ENCODE measurements around the gene TMPRSS6. TPM values are rescaled to one million over a fixed set of nuclear protein-coding genes. Genes with fewer than 3 reads are reported as not detected.

The TMPRSS6 gene
- total RNA-seq, 1 donor, result not detected

DNA sequence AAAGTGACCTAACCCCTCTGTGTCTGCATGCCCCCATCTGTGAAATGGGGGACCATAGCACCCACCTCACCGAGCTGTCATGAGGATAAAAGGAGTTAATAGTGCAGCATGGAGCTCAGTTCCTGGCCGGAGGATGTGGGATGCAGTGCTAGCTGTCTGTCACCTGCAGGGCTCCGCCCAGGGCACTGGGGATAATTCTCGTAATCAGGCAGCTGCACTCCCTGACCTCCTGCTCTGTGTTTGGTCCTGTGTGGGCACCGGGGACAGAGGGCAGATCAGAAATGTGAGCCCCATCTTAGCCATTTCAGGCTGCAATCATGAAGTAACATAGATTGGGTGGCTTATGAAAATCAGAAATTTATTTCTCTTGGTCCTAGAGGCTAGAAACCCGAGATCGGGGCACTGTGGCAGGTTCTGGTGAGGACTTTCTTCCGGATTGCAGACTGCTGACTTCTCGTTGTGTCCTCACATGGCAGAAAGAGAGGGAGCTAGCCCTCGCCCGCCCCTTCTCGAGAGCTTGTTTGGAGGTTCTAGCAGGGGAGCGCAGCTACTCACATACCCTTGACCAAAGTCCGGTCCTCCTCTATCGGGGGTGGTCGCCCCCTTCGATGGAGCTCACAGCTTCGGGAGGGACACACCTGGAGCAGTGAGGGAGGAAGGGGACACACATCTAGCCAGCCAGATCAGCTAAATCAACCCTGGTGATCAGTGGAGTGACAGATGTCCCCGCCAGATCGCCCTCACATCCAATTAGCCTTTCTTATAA is 54.7 kb downstream of the TMPRSS6 start:
- Histone ChIP-seq H3K9me3 (ENCODE audit: low read depth, low read length) (no peaks in the 10 kb centered on the region), H3K4me1 (ENCODE audit: insufficient read depth, low read length) (peaks cover 6% of the 10 kb centered on the region), H2AFZ (ENCODE audit: low read length) (no peak overlapping the region), H3K79me2 (ENCODE audit: insufficient read depth, low read length) (peaks cover 9% of the 10 kb centered on the region), H3K36me3 (ENCODE audit: insufficient read depth, low read length) (peaks cover 20% of the 10 kb centered on the region), H4K20me1 (ENCODE audit: insufficient read depth, low read length) (no peaks in the 10 kb centered on the region), H3K27me3 (ENCODE audit: insufficient read depth, low read length) (no peaks in the 10 kb centered on the region), H3K4me3 (ENCODE audit: insufficient read depth, low read length) (no peak overlapping the region), H3K4me2 (ENCODE audit: insufficient read depth, low read length) (no peak overlapping the region), H3K27ac (ENCODE audit: low read depth, low read length) (no peak overlapping the region)
- TF ChIP-seq, protein P1, sequence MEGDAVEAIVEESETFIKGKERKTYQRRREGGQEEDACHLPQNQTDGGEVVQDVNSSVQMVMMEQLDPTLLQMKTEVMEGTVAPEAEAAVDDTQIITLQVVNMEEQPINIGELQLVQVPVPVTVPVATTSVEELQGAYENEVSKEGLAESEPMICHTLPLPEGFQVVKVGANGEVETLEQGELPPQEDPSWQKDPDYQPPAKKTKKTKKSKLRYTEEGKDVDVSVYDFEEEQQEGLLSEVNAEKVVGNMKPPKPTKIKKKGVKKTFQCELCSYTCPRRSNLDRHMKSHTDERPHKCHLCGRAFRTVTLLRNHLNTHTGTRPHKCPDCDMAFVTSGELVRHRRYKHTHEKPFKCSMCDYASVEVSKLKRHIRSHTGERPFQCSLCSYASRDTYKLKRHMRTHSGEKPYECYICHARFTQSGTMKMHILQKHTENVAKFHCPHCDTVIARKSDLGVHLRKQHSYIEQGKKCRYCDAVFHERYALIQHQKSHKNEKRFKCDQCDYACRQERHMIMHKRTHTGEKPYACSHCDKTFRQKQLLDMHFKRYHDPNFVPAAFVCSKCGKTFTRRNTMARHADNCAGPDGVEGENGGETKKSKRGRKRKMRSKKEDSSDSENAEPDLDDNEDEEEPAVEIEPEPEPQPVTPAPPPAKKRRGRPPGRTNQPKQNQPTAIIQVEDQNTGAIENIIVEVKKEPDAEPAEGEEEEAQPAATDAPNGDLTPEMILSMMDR (IDR thresholded peaks at IDR 0.05; ENCODE audit: extremely low read depth, low read depth, low read length), result no peak
- peak; percentile 49 for DNase-seq (ENCODE audit: insufficient read length, low spot score, missing footprints)

DNA sequence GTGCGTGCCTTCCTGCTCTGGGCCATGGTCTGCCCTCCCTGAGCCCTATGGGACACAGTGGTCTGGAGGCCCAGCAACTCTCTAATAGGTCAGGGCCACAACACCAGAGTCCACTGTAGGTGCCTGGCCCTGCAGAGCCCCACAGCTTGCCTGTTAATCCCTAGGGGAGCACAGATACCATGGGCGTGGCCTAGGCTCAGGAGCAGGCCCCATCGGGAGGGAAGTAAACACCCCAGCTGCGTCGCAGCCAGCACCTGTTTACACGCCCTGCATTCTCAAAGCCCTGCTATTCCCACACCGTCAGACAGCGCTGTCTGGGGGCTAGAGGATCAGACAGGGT is 55.5 kb downstream of the TMPRSS6 start:
- Histone ChIP-seq H3K4me2 (ENCODE audit: insufficient read depth, low read length) (no peak overlapping the region), H3K27me3 (ENCODE audit: insufficient read depth, low read length) (no peaks in the 10 kb centered on the region), H3K27ac (ENCODE audit: low read depth, low read length) (no peak overlapping the region), H2AFZ (ENCODE audit: low read length) (no peak overlapping the region), H3K79me2 (ENCODE audit: insufficient read depth, low read length) (peaks cover 9% of the 10 kb centered on the region), H3K36me3 (ENCODE audit: insufficient read depth, low read length) (peaks cover 20% of the 10 kb centered on the region), H3K9me3 (ENCODE audit: low read depth, low read length) (no peaks in the 10 kb centered on the region), H3K4me1 (ENCODE audit: insufficient read depth, low read length) (peaks cover 6% of the 10 kb centered on the region), H4K20me1 (ENCODE audit: insufficient read depth, low read length) (no peaks in the 10 kb centered on the region), H3K4me3 (ENCODE audit: insufficient read depth, low read length) (no peak overlapping the region)
- TF ChIP-seq, protein P1 (IDR thresholded peaks at IDR 0.05; ENCODE audit: extremely low read depth, low read depth, low read length), result no peak
- DNase-seq (ENCODE audit: insufficient read length, low spot score, missing footprints), result peak; percentile 45

DNA sequence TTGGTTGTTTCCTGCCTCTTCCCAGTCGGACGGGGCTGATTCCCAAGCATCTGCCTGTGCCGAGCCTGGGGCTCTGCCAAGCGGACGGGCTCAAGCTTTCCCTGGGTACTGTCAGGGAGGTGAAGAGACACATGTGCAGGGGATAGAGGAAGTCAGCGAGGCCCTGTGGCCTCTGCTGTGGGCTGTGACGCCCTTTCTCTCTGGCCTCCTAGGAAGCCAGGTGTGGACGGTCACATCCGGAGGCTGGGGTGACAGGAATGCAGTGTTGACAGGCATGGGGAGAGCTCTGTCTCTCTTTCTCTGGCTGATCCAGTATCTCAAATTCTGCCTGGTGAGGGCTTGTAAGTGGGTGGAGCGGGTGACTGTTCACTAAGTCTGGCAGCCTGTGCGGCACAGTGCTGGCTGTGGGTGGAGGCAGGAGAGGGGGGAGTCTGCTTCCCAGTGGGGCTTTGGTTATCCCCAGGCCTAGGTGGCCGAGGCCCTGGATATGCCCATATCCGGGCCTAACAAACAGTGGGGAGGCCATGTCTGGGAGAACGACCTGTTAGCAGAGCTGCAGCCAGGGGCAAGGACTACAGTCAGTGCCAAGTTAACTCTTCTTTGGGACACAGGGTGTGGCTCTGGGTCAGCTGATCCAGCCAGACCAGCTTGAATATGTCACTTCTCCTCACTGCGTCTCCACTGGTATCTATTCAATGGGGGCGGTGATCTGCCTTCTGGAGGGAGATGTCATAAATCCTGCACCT is 56.0 kb downstream of the TMPRSS6 start:
- H4K20me1 ChIP-seq (ENCODE audit: insufficient read depth, low read length), result no peaks in the 10 kb centered on the region
- no peak overlapping the region for H2AFZ ChIP-seq (ENCODE audit: low read length)
- H3K4me3 ChIP-seq (ENCODE audit: insufficient read depth, low read length), result no peak overlapping the region
- peak; percentile 79 for DNase-seq (ENCODE audit: insufficient read length, low spot score, missing footprints)
- H3K79me2 ChIP-seq (ENCODE audit: insufficient read depth, low read length), result peaks cover 9% of the 10 kb centered on the region
- H3K27ac ChIP-seq (ENCODE audit: low read depth, low read length), result no peak overlapping the region
- no peak overlapping the region for H3K4me2 ChIP-seq (ENCODE audit: insufficient read depth, low read length)
- no peaks in the 10 kb centered on the region for H3K27me3 ChIP-seq (ENCODE audit: insufficient read depth, low read length)
- H3K4me1 ChIP-seq (ENCODE audit: insufficient read depth, low read length), result peaks cover 6% of the 10 kb centered on the region
- no peaks in the 10 kb centered on the region for H3K9me3 ChIP-seq (ENCODE audit: low read depth, low read length)
- H3K36me3 ChIP-seq (ENCODE audit: insufficient read depth, low read length), result peaks cover 20% of the 10 kb centered on the region
- TF ChIP-seq, protein P1 (IDR thresholded peaks at IDR 0.05; ENCODE audit: extremely low read depth, low read depth, low read length), result no peak
